HG03565 (cell line): ENCODE results near the gene RYR3.

ENCODE experiments used
- ATAC-seq: cut with Tn5 transposase; IDR thresholded peaks from one replicate; pipeline ENCODE4 v1.9.1; 2021; ENCODE audit warnings: mild to moderate bottlenecking, moderate library complexity; ENCODE audit not compliant: unreplicated experiment

Gene RYR3

GRCh38 chr15:33638453-33638852 lies 327.7 kb downstream of the RYR3 start:
- ATAC-seq = no peak

GRCh38 chr15:33639051-33639450 lies 328.3 kb downstream of the RYR3 start:
- no peak for ATAC-seq

GRCh38 chr15:33639456-33639855 lies 328.7 kb downstream of the RYR3 start:
- ATAC-seq = no peak

GRCh38 chr15:33639978-33640377 lies 329.2 kb downstream of the RYR3 start:
- ATAC-seq = no peak

GRCh38 chr15:33641069-33641468 lies 330.3 kb downstream of the RYR3 start:
- ATAC-seq = no peak

GRCh38 chr15:33644304-33644703 lies 333.5 kb downstream of the RYR3 start:
- ATAC-seq = no peak

- no peak for ATAC-seq
Observed at GRCh38 chr15:33646744-33647143, 336.0 kb downstream of the RYR3 start.

- no peak for ATAC-seq
Observed at GRCh38 chr15:33649217-33649933, 338.6 kb downstream of the RYR3 start.

GRCh38 chr15:33654860-33655259 lies 344.1 kb downstream of the RYR3 start:
- no peak for ATAC-seq

- no peak for ATAC-seq
Observed at GRCh38 chr15:33655488-33655887, 344.7 kb downstream of the RYR3 start.

- no peak for ATAC-seq
Observed at GRCh38 chr15:33656168-33656567, 345.4 kb downstream of the RYR3 start.

GRCh38 chr15:33660151-33660550 lies 349.4 kb downstream of the RYR3 start:
- ATAC-seq = no peak

- ATAC-seq = no peak
Observed at GRCh38 chr15:33662014-33662413, 351.2 kb downstream of the RYR3 start.

- ATAC-seq = no peak
Observed at GRCh38 chr15:33664947-33665346, 354.2 kb downstream of the RYR3 start.

GRCh38 chr15:33670567-33670966 lies 359.8 kb downstream of the RYR3 start:
- no peak for ATAC-seq

- ATAC-seq = peak; percentile 80
Observed at GRCh38 chr15:33671456-33671855, 360.7 kb downstream of the RYR3 start.

GRCh38 chr15:33675246-33675645 lies 364.5 kb downstream of the RYR3 start:
- ATAC-seq = no peak

- ATAC-seq = no peak
Observed at GRCh38 chr15:33677238-33677830, 366.6 kb downstream of the RYR3 start.

- no peak for ATAC-seq
Observed at GRCh38 chr15:33678176-33678575, 367.4 kb downstream of the RYR3 start.

- no peak for ATAC-seq
Observed at GRCh38 chr15:33678602-33679001, 367.8 kb downstream of the RYR3 start.

GRCh38 chr15:33679061-33679460 lies 368.3 kb downstream of the RYR3 start:
- no peak for ATAC-seq

- no peak for ATAC-seq
Observed at GRCh38 chr15:33680336-33680735, 369.6 kb downstream of the RYR3 start.
